Measurements from ENCODE around the gene RANBP1. TPM values are rescaled to one million over a fixed set of nuclear protein-coding genes. Genes with fewer than 3 reads are reported as not detected.

The RANBP1 gene
- total and polyA plus RNA-seq, 2 of the 13 experiments (the other 11 are each of a cell fraction or from before 2014, with no cell fraction given), result 181 to 492 TPM

GRCh38 chr22:20079745-20080444 is 36.0 kb upstream of the RANBP1 start, which contains the start of gene DGCR8 (continued):
- TF ChIP-seq ZBTB43 (CRISPR knock-in tag; conservative IDR thresholded peaks at IDR 0.05) (peak; percentile 63; the same call in 1 of the 2 replicates), DNMT3B (CRISPR knock-in tag; conservative IDR thresholded peaks at IDR 0.05) (no peak), ZNF207 (IDR thresholded peaks at IDR 0.05; ENCODE audit: borderline replicate concordance) (no peak), STAG1 (CRISPR knock-in tag; IDR thresholded peaks at IDR 0.05) (no peak), TBX3 (IDR thresholded peaks at IDR 0.05; ENCODE audit: borderline replicate concordance) (no peak), ETV5 (CRISPR knock-in tag; IDR thresholded peaks at IDR 0.05; ENCODE audit: borderline replicate concordance) (peak; percentile 81), JARID2 (CRISPR knock-in tag; IDR thresholded peaks at IDR 0.05; ENCODE audit: insufficient replicate concordance) (peak; percentile 38), GFI1 (CRISPR knock-in tag; IDR thresholded peaks at IDR 0.05; ENCODE audit: borderline replicate concordance) (peak; percentile 28; the same call in 1 of the 2 replicates), ZKSCAN8 (CRISPR knock-in tag; IDR thresholded peaks at IDR 0.05; ENCODE audit: borderline replicate concordance) (peak; percentile 76; the same call in 1 of the 2 replicates), TBX2 (CRISPR knock-in tag; IDR thresholded peaks at IDR 0.05; ENCODE audit: borderline replicate concordance) (peak; percentile 75), SMARCE1 (IDR thresholded peaks at IDR 0.05; ENCODE audit: borderline replicate concordance) (no peak), TCF7 (IDR thresholded peaks at IDR 0.05; ENCODE audit: low read depth) (no peak)
- TF ChIP-seq, protein P1, sequence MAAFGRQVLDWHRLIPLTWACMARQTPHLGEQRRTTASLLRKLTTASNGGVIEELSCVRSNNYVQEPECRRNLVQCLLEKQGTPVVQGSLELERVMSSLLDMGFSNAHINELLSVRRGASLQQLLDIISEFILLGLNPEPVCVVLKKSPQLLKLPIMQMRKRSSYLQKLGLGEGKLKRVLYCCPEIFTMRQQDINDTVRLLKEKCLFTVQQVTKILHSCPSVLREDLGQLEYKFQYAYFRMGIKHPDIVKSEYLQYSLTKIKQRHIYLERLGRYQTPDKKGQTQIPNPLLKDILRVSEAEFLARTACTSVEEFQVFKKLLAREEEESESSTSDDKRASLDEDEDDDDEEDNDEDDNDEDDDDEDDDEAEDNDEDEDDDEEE (CRISPR knock-in tag; IDR thresholded peaks at IDR 0.05), result peak; percentile 60; the same call in 1 of the 2 replicates
- TF ChIP-seq, protein P2, sequence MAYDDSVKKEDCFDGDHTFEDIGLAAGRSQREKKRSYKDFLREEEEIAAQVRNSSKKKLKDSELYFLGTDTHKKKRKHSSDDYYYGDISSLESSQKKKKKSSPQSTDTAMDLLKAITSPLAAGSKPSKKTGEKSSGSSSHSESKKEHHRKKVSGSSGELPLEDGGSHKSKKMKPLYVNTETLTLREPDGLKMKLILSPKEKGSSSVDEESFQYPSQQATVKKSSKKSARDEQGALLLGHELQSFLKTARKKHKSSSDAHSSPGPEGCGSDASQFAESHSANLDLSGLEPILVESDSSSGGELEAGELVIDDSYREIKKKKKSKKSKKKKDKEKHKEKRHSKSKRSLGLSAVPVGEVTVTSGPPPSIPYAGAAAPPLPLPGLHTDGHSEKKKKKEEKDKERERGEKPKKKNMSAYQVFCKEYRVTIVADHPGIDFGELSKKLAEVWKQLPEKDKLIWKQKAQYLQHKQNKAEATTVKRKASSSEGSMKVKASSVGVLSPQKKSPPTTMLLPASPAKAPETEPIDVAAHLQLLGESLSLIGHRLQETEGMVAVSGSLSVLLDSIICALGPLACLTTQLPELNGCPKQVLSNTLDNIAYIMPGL (CRISPR knock-in tag; IDR thresholded peaks at IDR 0.05; ENCODE audit: borderline replicate concordance in 1 of 2, low read depth in 1 of 2), result peak; percentile 30 to 88; a peak in 3 of 4 replicates
- TF ChIP-seq, protein P3, sequence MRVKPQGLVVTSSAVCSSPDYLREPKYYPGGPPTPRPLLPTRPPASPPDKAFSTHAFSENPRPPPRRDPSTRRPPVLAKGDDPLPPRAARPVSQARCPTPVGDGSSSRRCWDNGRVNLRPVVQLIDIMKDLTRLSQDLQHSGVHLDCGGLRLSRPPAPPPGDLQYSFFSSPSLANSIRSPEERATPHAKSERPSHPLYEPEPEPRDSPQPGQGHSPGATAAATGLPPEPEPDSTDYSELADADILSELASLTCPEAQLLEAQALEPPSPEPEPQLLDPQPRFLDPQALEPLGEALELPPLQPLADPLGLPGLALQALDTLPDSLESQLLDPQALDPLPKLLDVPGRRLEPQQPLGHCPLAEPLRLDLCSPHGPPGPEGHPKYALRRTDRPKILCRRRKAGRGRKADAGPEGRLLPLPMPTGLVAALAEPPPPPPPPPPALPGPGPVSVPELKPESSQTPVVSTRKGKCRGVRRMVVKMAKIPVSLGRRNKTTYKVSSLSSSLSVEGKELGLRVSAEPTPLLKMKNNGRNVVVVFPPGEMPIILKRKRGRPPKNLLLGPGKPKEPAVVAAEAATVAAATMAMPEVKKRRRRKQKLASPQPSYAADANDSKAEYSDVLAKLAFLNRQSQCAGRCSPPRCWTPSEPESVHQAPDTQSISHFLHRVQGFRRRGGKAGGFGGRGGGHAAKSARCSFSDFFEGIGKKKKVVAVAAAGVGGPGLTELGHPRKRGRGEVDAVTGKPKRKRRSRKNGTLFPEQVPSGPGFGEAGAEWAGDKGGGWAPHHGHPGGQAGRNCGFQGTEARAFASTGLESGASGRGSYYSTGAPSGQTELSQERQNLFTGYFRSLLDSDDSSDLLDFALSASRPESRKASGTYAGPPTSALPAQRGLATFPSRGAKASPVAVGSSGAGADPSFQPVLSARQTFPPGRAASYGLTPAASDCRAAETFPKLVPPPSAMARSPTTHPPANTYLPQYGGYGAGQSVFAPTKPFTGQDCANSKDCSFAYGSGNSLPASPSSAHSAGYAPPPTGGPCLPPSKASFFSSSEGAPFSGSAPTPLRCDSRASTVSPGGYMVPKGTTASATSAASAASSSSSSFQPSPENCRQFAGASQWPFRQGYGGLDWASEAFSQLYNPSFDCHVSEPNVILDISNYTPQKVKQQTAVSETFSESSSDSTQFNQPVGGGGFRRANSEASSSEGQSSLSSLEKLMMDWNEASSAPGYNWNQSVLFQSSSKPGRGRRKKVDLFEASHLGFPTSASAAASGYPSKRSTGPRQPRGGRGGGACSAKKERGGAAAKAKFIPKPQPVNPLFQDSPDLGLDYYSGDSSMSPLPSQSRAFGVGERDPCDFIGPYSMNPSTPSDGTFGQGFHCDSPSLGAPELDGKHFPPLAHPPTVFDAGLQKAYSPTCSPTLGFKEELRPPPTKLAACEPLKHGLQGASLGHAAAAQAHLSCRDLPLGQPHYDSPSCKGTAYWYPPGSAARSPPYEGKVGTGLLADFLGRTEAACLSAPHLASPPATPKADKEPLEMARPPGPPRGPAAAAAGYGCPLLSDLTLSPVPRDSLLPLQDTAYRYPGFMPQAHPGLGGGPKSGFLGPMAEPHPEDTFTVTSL (CRISPR knock-in tag; IDR thresholded peaks at IDR 0.05; ENCODE audit: borderline replicate concordance), result no peak
